Measurements from ENCODE around the gene PPP1R14B. TPM values are rescaled to one million over a fixed set of nuclear protein-coding genes. Genes with fewer than 3 reads are reported as not detected.
A peak's percentile ranks its signal among the peaks of the same experiment; 100 is the strongest.

PPP1R14B gene
- total and polyA plus RNA-seq, 2 of the 13 experiments (the other 11 are each of a cell fraction or from before 2014, with no cell fraction given): 110 to 148 TPM

DNA sequence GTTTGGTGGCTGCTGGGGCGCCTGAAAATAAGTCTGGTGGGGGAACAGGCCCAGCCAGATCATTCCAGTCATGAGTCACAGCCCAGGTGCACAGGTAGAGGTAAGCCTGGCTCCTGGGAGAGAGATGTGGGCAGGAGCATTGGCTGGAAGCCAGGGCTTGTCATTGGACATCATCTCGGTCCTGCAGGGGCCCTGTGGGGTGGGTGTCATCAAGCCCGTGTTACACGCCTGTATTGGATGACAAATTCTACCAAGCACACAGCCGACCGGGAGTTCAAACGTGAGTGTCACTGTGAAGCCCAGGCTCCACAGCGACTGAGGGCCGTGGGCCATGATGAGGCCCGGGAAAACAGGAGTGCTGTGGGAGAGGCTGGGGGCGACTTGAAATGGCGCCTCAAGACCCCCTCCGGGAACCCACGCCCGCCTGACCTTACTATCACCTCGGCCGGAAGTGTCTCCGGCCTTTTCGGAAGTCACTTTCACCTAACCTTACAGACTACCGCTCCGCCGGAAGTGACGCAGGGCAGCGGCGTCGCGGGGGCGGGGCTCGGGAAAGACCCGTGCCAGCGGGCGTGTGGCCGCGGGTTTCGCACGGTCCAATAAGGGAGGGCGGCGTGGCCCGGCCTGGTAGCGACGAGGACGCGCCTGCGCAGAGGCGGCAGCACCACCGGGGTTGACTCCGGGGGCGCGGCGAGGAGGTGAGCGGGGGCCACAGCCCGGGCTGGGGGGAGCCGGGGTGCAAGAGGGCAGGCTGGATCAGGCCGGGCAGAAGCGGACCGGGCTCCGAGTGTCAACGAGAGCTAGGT lies 6.1 kb downstream of the PPP1R14B start, which contains the start of gene FKBP2 (continued):
- TF ChIP-seq SIX1 (CRISPR knock-in tag; IDR thresholded peaks at IDR 0.05; ENCODE audit: borderline replicate concordance) (peak; percentile 59; the same call in 1 of the 2 replicates), RBM39 (IDR thresholded peaks at IDR 0.05; ENCODE audit: low read depth, low read length, poor library complexity, severe bottlenecking) (no peak), SRSF4 (IDR thresholded peaks at IDR 0.05; ENCODE audit: low read depth, low read length, poor library complexity, severe bottlenecking) (no peak), MTF2 (CRISPR knock-in tag; IDR thresholded peaks at IDR 0.05; ENCODE audit: borderline replicate concordance) (no peak), PHF20 (CRISPR knock-in tag; IDR thresholded peaks at IDR 0.05) (peak; percentile 84), ELF3 (CRISPR knock-in tag; IDR thresholded peaks at IDR 0.05) (peak; percentile 57; the same call in 1 of the 2 replicates), MBNL3 (CRISPR knock-in tag; conservative IDR thresholded peaks at IDR 0.05) (no peak), SATB2 (CRISPR knock-in tag; IDR thresholded peaks at IDR 0.05) (no peak), FOXP1 (IDR thresholded peaks at IDR 0.05) (no peak), FOXP1 (CRISPR knock-in tag; IDR thresholded peaks at IDR 0.05) (no peak), BORCS8-MEF2B (CRISPR knock-in tag; IDR thresholded peaks at IDR 0.05) (no peak), POLR2AphosphoS2 (IDR thresholded peaks at IDR 0.05; ENCODE audit: low read depth, low read length) (0 out of 2 replicates have a peak, but pooled peaks have one; percentile 51), ZNF230 (CRISPR knock-in tag; IDR thresholded peaks at IDR 0.05) (peak; percentile 56; the same call in 1 of the 2 replicates), TMF1 (CRISPR knock-in tag; IDR thresholded peaks at IDR 0.05; ENCODE audit: low read depth) (0 out of 2 replicates have a peak, but pooled peaks have one; percentile 54), MZF1 (CRISPR knock-in tag; IDR thresholded peaks at IDR 0.05; ENCODE audit: borderline replicate concordance) (no peak)
- TF ChIP-seq, protein P1, sequence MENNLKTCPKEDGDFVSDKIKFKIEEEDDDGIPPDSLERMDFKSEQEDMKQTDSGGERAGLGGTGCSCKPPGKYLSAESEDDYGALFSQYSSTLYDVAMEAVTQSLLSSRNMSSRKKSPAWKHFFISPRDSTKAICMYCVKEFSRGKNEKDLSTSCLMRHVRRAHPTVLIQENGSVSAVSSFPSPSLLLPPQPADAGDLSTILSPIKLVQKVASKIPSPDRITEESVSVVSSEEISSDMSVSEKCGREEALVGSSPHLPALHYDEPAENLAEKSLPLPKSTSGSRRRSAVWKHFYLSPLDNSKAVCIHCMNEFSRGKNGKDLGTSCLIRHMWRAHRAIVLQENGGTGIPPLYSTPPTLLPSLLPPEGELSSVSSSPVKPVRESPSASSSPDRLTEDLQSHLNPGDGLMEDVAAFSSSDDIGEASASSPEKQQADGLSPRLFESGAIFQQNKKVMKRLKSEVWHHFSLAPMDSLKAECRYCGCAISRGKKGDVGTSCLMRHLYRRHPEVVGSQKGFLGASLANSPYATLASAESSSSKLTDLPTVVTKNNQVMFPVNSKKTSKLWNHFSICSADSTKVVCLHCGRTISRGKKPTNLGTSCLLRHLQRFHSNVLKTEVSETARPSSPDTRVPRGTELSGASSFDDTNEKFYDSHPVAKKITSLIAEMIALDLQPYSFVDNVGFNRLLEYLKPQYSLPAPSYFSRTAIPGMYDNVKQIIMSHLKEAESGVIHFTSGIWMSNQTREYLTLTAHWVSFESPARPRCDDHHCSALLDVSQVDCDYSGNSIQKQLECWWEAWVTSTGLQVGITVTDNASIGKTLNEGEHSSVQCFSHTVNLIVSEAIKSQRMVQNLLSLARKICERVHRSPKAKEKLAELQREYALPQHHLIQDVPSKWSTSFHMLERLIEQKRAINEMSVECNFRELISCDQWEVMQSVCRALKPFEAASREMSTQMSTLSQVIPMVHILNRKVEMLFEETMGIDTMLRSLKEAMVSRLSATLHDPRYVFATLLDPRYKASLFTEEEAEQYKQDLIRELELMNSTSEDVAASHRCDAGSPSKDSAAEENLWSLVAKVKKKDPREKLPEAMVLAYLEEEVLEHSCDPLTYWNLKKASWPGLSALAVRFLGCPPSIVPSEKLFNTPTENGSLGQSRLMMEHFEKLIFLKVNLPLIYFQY (CRISPR knock-in tag; IDR thresholded peaks at IDR 0.05; ENCODE audit: borderline replicate concordance): no peak
- TF ChIP-seq, protein P2, sequence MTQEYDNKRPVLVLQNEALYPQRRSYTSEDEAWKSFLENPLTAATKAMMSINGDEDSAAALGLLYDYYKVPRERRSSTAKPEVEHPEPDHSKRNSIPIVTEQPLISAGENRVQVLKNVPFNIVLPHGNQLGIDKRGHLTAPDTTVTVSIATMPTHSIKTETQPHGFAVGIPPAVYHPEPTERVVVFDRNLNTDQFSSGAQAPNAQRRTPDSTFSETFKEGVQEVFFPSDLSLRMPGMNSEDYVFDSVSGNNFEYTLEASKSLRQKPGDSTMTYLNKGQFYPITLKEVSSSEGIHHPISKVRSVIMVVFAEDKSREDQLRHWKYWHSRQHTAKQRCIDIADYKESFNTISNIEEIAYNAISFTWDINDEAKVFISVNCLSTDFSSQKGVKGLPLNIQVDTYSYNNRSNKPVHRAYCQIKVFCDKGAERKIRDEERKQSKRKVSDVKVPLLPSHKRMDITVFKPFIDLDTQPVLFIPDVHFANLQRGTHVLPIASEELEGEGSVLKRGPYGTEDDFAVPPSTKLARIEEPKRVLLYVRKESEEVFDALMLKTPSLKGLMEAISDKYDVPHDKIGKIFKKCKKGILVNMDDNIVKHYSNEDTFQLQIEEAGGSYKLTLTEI (CRISPR knock-in tag; conservative IDR thresholded peaks at IDR 0.05): no peak
- TF ChIP-seq, protein P3, sequence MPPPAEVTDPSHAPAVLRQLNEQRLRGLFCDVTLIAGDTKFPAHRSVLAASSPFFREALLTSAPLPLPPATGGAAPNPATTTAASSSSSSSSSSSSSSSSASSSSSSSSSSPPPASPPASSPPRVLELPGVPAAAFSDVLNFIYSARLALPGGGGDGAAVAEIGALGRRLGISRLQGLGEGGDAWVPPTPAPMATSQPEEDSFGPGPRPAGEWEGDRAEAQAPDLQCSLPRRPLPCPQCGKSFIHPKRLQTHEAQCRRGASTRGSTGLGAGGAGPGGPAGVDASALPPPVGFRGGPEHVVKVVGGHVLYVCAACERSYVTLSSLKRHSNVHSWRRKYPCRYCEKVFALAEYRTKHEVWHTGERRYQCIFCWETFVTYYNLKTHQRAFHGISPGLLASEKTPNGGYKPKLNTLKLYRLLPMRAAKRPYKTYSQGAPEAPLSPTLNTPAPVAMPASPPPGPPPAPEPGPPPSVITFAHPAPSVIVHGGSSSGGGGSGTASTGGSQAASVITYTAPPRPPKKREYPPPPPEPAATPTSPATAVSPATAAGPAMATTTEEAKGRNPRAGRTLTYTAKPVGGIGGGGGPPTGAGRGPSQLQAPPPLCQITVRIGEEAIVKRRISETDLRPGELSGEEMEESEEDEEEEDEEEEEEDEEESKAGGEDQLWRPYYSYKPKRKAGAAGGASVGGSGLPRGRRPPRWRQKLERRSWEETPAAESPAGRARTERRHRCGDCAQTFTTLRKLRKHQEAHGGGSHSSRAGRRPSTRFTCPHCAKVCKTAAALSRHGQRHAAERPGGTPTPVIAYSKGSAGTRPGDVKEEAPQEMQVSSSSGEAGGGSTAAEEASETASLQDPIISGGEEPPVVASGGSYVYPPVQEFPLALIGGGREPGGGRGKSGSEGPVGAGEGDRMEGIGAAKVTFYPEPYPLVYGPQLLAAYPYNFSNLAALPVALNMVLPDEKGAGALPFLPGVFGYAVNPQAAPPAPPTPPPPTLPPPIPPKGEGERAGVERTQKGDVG (CRISPR knock-in tag; IDR thresholded peaks at IDR 0.05; ENCODE audit: borderline replicate concordance): no peak
- TF ChIP-seq, protein P4, sequence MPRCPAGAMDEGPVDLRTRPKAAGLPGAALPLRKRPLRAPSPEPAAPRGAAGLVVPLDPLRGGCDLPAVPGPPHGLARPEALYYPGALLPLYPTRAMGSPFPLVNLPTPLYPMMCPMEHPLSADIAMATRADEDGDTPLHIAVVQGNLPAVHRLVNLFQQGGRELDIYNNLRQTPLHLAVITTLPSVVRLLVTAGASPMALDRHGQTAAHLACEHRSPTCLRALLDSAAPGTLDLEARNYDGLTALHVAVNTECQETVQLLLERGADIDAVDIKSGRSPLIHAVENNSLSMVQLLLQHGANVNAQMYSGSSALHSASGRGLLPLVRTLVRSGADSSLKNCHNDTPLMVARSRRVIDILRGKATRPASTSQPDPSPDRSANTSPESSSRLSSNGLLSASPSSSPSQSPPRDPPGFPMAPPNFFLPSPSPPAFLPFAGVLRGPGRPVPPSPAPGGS (CRISPR knock-in tag; IDR thresholded peaks at IDR 0.05): peak; percentile 81; the same call in 1 of the 2 replicates

All from HepG2 (cell line).